ACC112 (cell line): ENCODE measurements around the gene MAMDC4.

Experiments
- H2AFZ ChIP-seq: fragments of 200-600 bp; sonication (generic); one replicate; pipeline ENCODE4 v1.6.0; 2017; ENCODE audit warnings: antibody characterized with exemption, low read length; ENCODE audit not compliant: unreplicated experiment
- H3K27ac ChIP-seq: fragments of 200-600 bp; sonication (generic); 2 replicates; pipeline ENCODE4 v1.5.1; 2014; ENCODE audit warnings: low read depth, mild to moderate bottlenecking, antibody characterized with exemption, low read length, moderate library complexity
- H3K27me3 ChIP-seq: fragments of 200-600 bp; sonication (generic); 2 replicates; pipeline ENCODE4 v1.6.1; 2014; ENCODE audit warnings: mild to moderate bottlenecking, antibody characterized with exemption, low read length, moderate library complexity, mixed read lengths; ENCODE audit not compliant: insufficient read depth
- H3K36me3 ChIP-seq: fragments of 200-600 bp; sonication (generic); 2 replicates; pipeline ENCODE4 v1.6.1; 2016; ENCODE audit warnings: mild to moderate bottlenecking, antibody characterized with exemption, low read length, moderate library complexity, mixed read lengths; ENCODE audit not compliant: insufficient read depth
- H3K4me1 ChIP-seq: fragments of 200-600 bp; sonication (generic); one replicate; pipeline ENCODE4 v1.6.1; 2016; ENCODE audit warnings: low read length, mixed read lengths; ENCODE audit not compliant: insufficient read depth, unreplicated experiment, control insufficient read depth
- H3K4me3 ChIP-seq: fragments of 200-600 bp; sonication (generic); 2 replicates; pipeline ENCODE4 v1.5.1; 2014; ENCODE audit warnings: mild to moderate bottlenecking, low read depth, low read length
- H3K79me2 ChIP-seq: fragments of 200-600 bp; sonication (generic); one replicate; pipeline ENCODE4 v1.6.0; 2016; ENCODE audit warnings: low read length; ENCODE audit not compliant: control insufficient read depth, unreplicated experiment, insufficient read depth

MAMDC4 gene

DNA sequence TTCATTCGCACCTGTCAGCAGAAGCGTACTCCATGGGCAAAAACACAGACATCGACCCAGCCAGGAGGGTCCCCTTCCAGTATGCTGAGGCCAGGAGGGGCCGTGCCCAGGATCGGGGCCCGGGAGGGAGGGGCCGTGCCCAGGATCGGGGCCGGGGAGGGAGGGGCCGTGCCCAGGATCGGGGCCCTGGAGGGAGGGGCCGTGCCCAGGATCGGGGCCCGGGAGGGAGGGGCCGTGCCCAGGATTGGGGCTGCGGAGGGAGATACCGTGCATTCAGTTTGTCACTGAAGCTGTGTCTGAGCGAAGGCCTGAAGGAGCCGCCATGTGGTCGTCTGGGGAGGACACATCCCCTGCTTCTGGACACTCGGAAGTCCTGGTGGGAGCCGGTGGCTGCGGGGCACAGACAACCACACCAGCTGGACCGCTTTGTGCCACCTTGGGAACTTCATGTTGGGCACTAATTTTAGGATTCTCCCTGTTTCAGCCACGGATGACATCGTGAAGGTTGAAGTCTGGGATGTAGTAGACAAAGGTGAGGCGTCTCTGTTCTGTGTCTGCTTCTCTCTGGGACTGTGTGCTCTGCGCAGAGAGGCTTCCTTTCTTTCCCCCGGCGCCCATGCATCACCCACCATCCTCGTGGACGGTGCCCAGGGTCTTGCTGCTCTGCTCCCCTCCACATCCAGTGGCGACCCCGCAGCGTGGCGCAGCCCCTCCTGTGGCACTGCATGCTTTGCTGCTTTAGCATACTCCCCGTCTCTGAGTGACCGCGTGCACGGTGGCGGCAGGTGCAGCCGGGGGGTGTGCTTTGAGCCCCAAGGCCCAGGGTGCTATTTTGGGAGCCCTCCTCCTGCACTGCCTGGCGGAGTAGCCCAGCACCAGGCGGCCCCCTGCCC, 26.6 kb upstream of the MAMDC4 start:
- Histone ChIP-seq H3K79me2 (peaks cover 15% of the 10 kb centered on the region), H3K27me3 (no peaks in the 10 kb centered on the region), H3K4me1 (no peaks in the 10 kb centered on the region), H3K36me3 (no peaks in the 10 kb centered on the region; the same call in 1 of the 2 replicates), H3K27ac (no peak overlapping the region), H2AFZ (no peak overlapping the region), H3K4me3 (no peak overlapping the region)

DNA sequence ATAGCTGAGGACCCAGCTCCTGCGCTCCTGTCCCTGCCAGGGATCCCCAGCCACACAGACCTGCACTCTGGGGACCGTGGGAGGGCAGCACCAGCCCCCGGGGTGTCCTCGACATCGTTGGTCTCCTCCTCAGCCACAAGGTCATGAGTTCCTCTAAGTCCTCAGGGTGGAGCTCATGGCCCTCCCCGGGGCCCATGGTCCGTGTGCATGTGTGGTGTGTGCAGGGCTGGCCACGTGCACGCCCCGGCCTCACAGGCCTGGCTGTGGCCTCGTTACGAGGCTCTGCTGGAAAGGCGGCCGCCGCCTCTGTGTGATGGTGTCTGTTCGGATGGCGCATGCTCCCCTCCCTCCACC, 26.0 kb upstream of the MAMDC4 start:
- no peaks in the 10 kb centered on the region for H3K4me1 ChIP-seq
- no peaks in the 10 kb centered on the region for H3K27me3 ChIP-seq
- peaks cover 11% of the 10 kb centered on the region for H3K79me2 ChIP-seq
- H3K4me3 ChIP-seq: no peak overlapping the region
- H2AFZ ChIP-seq: no peak overlapping the region
- H3K36me3 ChIP-seq: no peaks in the 10 kb centered on the region; the same call in 1 of the 2 replicates
- no peak overlapping the region for H3K27ac ChIP-seq

DNA sequence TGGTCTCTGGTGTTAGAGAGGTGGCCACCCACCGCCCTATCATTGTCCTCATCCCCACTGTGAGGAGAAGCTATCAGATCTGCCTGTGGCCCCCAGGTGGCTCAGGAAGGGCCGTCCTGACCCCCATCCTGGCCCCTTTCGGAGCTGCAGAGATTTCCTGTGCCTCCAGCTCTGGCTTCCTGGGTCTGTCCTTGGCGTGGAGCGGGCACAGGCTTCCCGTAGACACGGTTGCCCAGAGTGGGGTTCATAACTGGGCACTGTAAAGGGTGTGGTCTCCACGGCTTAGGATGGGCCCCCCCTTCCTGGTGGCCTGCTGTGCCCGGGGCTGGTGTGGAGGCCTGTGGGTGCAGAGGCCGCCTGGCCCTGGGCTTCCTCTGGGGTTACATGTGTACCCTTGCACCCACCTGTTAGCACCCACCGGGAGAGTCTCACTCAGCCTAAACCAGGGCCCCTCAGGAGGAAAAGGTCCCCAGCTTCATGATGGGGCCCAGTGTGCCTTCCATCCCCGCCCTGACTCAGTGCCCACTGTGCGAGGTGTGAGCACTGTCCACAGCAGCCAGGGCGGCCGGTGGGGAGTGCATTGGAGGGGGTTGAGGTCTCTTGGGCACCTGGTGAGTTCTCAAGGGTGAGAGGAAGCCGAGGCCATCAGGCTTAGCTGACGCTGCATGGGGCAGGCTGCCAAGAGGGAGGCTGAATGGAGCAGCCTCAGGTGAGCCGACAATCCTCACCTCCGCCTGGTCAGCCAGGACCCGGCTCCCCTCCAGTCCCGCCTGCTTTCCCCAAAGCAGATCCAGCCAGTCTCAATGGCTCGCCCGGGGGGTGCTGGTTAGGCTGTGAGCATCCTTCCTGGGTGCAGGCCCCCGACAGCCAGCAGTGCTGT, 25.2 kb upstream of the MAMDC4 start:
- H3K27me3 ChIP-seq: no peaks in the 10 kb centered on the region
- no peak overlapping the region for H3K4me3 ChIP-seq
- peaks cover 2% of the 10 kb centered on the region; the same call in 1 of the 2 replicates for H3K36me3 ChIP-seq
- peaks cover 5% of the 10 kb centered on the region for H3K79me2 ChIP-seq
- no peaks in the 10 kb centered on the region for H3K4me1 ChIP-seq
- H2AFZ ChIP-seq: no peak overlapping the region
- H3K27ac ChIP-seq: no peak overlapping the region

DNA sequence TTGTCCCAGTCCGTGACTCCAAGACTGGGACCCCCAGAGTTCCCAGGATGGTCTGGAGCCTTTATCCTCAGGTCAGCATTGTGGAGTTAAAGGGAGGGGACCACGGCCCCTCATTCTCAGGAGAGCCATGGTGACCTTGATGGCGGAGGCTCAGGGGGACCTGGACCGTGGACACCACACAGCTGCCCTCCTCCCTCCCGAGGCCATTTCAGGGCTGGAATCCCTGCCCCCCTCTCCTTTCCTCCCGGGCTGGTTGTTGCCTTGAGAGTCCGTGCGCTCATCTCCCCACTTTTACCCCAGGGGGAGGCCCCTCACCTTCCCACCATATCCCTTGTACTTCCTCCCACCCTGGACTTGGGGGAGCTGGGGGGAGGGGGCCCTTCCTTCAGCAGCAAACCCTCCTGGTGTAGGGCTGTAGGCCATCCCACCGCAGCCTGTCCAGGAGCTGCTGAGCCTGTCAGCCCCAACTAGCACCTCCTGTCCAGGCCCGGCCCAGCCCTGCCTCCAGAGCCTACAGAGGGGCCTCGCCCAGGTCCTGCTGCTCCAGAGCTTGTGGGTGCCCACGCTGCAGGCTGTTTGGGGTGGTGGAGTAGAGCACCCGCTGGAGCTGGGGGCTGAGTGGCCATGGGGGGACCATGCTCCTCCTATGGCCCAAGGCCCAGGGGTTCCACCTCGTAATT, 24.2 kb upstream of the MAMDC4 start:
- Histone ChIP-seq H3K36me3 (peaks cover 5% of the 10 kb centered on the region; the same call in 1 of the 2 replicates), H3K27me3 (no peaks in the 10 kb centered on the region), H3K4me3 (no peak overlapping the region), H3K27ac (no peak overlapping the region), H3K4me1 (no peaks in the 10 kb centered on the region), H3K79me2 (no peaks in the 10 kb centered on the region), H2AFZ (no peak overlapping the region)

DNA sequence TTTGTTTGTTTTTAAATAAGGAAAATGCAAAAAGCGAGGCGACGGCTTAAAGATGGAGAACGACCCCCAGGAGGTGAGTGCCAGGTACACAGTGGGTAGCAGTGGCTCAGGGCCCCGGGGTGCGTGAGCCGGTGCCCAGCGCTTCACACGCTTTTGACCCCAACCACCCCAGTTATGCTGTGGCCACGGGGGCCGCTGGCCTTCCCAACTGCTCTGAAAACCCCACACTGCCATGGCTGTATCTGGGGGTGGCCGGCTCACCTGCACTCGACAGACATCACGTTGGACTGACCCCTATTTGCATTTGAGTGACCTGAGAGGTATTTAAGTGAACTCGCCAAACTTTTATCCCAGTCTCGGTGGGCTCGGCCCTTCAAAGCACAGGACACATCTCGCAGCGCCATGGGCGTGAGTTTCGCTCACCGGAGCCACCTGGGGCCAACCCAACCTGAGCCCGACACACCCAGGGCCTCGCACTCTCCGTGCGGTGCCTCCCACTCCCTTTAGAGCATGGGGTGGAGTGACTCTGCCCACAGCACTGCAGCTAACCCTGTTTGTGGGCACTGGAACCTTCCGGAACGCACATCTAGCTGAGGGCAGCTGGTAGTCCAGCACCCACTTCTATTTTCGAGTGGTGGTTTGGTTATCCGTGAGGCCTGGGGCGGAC, 23.5 kb upstream of the MAMDC4 start:
- Histone ChIP-seq H3K36me3 (peaks cover 5% of the 10 kb centered on the region; the same call in 1 of the 2 replicates), H3K27ac (no peak overlapping the region), H3K27me3 (no peaks in the 10 kb centered on the region), H3K4me1 (no peaks in the 10 kb centered on the region), H3K79me2 (no peaks in the 10 kb centered on the region), H3K4me3 (no peak overlapping the region), H2AFZ (no peak overlapping the region)

DNA sequence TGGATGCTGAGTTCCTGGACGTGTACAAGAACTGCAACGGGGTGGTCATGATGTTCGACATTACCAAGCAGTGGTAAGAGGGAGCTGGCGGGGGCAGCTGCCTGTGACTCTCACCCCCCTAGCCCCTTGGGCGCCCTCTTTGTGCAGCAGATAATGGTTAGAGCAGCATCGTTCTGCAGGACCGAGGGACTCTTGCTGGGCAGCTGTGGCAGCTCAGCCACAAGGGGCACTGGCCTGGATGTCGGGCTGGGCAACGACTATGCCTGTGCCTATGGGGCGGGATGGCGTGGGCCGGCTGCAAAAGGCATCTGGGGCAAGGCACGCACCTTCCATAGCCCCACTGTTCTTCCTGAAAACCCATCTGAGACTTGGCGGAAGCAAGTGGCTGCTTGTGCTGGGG, 22.7 kb upstream of the MAMDC4 start:
- Histone ChIP-seq H3K4me1 (no peaks in the 10 kb centered on the region), H3K36me3 (peaks cover 5% of the 10 kb centered on the region; the same call in 1 of the 2 replicates), H3K4me3 (no peak overlapping the region), H3K27ac (no peak overlapping the region), H3K27me3 (no peaks in the 10 kb centered on the region), H2AFZ (no peak overlapping the region), H3K79me2 (no peaks in the 10 kb centered on the region)

DNA sequence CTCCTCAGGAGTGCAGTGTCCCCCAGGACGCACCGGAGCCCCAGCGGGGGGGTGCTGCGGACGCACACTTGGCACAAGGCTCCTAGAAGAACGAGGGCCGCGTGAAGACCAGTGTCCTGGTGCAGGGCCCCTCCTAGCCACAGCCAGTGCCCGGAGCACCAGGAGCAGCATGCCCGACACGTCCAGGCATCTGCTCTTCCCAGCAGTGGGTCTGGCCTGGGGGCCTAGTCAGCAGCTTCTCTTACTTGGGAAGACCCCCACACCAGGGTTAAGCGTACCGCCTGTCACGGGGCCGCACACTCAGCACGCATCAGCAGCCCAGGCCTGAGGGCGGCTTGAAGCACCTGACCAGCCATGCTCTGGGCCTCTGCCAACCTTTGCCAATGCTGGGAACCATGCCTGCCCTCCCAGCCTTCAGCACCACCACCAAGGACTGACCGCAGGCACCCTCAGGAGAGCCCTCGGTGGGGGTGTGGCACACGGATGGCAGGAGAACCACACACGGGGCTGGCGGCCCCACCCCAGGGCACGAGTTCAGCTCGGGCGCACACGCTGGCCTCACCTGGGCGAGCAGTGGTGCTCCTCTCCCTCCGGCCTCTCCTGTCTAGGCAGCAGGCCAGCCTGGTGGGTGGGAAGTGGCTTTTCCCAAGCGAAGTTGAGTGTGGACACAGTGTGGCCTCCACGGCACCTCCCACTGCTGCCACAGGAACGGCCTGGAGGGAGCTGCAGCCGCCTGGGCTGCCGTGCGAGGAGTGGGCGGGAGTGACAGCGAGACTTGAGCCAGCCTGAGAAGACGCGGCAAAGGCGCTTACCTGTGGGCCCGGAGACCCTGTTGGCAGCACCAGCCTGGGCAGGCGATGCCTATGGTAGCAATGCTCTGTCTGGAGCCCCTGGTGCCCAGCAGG, 21.9 kb upstream of the MAMDC4 start:
- H3K4me3 ChIP-seq: no peak overlapping the region
- no peaks in the 10 kb centered on the region for H3K27me3 ChIP-seq
- no peak overlapping the region for H2AFZ ChIP-seq
- H3K79me2 ChIP-seq: no peaks in the 10 kb centered on the region
- no peaks in the 10 kb centered on the region for H3K4me1 ChIP-seq
- H3K36me3 ChIP-seq: peaks cover 5% of the 10 kb centered on the region; the same call in 1 of the 2 replicates
- no peak overlapping the region for H3K27ac ChIP-seq

DNA sequence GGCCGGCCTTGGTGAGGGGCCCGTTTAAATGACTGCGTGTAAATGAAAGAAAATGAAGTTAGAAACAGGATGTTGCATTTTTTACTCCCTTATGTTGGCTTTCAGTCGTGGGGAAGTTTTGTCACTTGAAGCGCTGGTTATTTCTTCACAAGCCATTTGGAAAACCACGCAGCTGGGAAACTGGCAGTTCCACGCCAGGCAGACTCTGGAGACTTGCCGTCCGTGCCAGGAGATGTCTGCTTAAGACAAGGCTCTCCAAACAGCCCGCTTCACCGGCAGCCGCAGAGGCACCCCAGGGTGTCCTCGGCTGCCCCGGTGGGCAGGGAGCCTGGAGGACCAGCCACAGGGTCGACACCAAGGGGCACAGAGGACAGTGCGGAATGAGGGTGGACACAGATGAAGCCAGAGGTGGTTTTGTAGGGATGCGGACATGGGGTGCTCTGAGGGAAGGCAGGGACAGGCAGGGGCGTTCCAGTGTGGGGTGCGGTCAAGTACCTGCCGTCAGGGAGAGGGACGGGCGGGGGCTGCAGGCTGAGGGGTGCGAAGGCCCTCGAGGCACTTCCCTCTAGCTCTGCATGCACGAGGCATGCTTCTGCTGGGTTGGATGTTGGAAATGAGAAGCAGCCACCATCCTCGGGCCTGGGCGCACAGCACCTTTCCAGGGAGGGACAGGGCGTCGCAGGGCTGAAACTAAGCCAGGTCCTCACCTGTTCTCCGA, 21.0 kb upstream of the MAMDC4 start:
- H2AFZ ChIP-seq: no peak overlapping the region
- peaks cover 5% of the 10 kb centered on the region; the same call in 1 of the 2 replicates for H3K36me3 ChIP-seq
- H3K4me1 ChIP-seq: no peaks in the 10 kb centered on the region
- H3K79me2 ChIP-seq: no peaks in the 10 kb centered on the region
- H3K27ac ChIP-seq: no peak overlapping the region
- H3K27me3 ChIP-seq: no peaks in the 10 kb centered on the region
- no peak overlapping the region for H3K4me3 ChIP-seq

DNA sequence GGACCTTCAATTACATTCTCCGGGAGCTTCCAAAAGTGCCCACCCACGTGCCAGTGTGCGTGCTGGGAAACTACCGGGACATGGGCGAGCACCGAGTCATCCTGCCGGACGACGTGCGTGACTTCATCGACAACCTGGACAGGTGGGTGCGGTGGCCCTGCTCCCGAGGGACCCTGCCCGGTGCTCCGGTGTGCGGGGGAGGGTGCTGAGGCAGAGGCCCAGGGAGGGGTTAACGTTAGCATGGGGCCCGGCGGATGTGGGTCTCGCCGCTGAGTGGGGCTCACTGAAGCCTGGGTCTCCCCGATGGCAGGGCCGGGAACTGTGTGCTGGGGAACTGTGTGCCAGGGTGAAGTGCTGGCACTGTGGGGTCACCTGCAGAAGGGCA, 20.4 kb upstream of the MAMDC4 start:
- H3K36me3 ChIP-seq: peaks cover 5% of the 10 kb centered on the region; the same call in 1 of the 2 replicates
- no peak overlapping the region for H2AFZ ChIP-seq
- H3K4me3 ChIP-seq: no peak overlapping the region
- H3K27ac ChIP-seq: no peak overlapping the region
- H3K27me3 ChIP-seq: no peaks in the 10 kb centered on the region
- no peaks in the 10 kb centered on the region for H3K4me1 ChIP-seq
- H3K79me2 ChIP-seq: no peaks in the 10 kb centered on the region
